MG63 (cell line): ENCODE data around the gene GJB1. TPM values are rescaled to one million over a fixed set of nuclear protein-coding genes. Genes with fewer than 3 reads are reported as not detected.

Experiments used
- total RNA-seq: library from RNA; depleted of rRNA; stranded (reverse); fragments of >200 nt; shearing (Covaris generic); gene quantifications from 2 replicates; pipeline ENCODE4 v1.2.3, GENCODE V29; 2014; ENCODE audit warnings: low replicate concordance; rRNA removed

The GJB1 gene
- total RNA-seq, 1 experiment from 2014 or later, result not detected

Other genes starting within 250 kb of the GJB1 start
- 35.4 and 101 TPM in 2 replicates for gene SNX12, start 154.9 kb upstream of the GJB1 start, total RNA-seq
- gene FOXO4, start 127.4 kb upstream of the GJB1 start, total RNA-seq, result 3.8 and 4.9 TPM in 2 replicates
- not detected in 2 replicates for gene CXorf65, start 116.5 kb upstream of the GJB1 start, total RNA-seq
- gene IL2RG, start 111.6 kb upstream of the GJB1 start, total RNA-seq, result not detected in 2 replicates
- 9.3 and 11.1 TPM in 2 replicates for gene MED12, start 104.6 kb upstream of the GJB1 start, total RNA-seq
- 0.07 and 0.10 TPM in 2 replicates for gene NLGN3, start 78.4 kb upstream of the GJB1 start, total RNA-seq
- 2.7 and 10.0 TPM in 2 replicates for gene ZMYM3, start 30.9 kb downstream of the GJB1 start, total RNA-seq
- gene NONO, start 60.4 kb downstream of the GJB1 start, total RNA-seq, result 471 and 489 TPM in 2 replicates
- 0.86 and 0.92 TPM in 2 replicates for gene ITGB1BP2, start 78.5 kb downstream of the GJB1 start, total RNA-seq
- 17.9 and 19.2 TPM in 2 replicates for gene TAF1, start 143.1 kb downstream of the GJB1 start, total RNA-seq